Measurements from ENCODE around the gene NTM.

- TF ChIP-seq, protein P1, sequence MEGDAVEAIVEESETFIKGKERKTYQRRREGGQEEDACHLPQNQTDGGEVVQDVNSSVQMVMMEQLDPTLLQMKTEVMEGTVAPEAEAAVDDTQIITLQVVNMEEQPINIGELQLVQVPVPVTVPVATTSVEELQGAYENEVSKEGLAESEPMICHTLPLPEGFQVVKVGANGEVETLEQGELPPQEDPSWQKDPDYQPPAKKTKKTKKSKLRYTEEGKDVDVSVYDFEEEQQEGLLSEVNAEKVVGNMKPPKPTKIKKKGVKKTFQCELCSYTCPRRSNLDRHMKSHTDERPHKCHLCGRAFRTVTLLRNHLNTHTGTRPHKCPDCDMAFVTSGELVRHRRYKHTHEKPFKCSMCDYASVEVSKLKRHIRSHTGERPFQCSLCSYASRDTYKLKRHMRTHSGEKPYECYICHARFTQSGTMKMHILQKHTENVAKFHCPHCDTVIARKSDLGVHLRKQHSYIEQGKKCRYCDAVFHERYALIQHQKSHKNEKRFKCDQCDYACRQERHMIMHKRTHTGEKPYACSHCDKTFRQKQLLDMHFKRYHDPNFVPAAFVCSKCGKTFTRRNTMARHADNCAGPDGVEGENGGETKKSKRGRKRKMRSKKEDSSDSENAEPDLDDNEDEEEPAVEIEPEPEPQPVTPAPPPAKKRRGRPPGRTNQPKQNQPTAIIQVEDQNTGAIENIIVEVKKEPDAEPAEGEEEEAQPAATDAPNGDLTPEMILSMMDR (conservative IDR thresholded peaks at IDR 0.05; ENCODE audit: low read length) = no peak
- no peak for TF ChIP-seq EZH2phosphoT487 (IDR thresholded peaks at IDR 0.05; ENCODE audit: borderline replicate concordance)
Measured at GRCh38 chr11:131402040-131402439, 31.6 kb downstream of the NTM start.

Measured in Loucy (cell line).